HepG2 (cell line): ENCODE data around the gene STRN4. TPM values are rescaled to one million over a fixed set of nuclear protein-coding genes. Genes with fewer than 3 reads are reported as not detected.

Source experiments
- ATAC-seq: fragments of 200-7000 bp; cut with Tn5 transposase; 3 replicates; pipeline ENCODE4 v1.9.1; 2020; ENCODE audit warnings: mild to moderate bottlenecking, moderate library complexity
- BruUV-seq: library from RNA; stranded (reverse); fragments of 400-500 nt; replicated peaks from 2 replicates; lab custom pipeline; 2021; lab: Mats Ljungman, UMichigan
- CTCF ChIA-PET: fragments of 300-600 bp; formaldehyde crosslinking; extraction: SDS; loops from one replicate; lab custom pipeline; 2021; ENCODE audit warnings: low total read pairs, inconsistent platforms, low intra/inter-chr PET ratio; lab: Yijun Ruan, JAX
- POLR2A ChIA-PET: fragments of 350-600 bp; sonication (Branson Sonifier 250); formaldehyde crosslinking; loops from one replicate; lab custom pipeline; 2020; ENCODE audit warnings: antibody characterized with exemption, inconsistent platforms; lab: Yijun Ruan, JAX
- DNase-seq: peaks from one replicate; pipeline ENCODE4 v3.0.0-alpha.2; 2015; ENCODE audit warnings: low spot score
- FAIRE-seq: peaks from 3 replicates; lab custom pipeline; 2011; peaks lifted over from hg19 to GRCh38; lab: Jason Lieb, UNC
- H2AFZ ChIP-seq: one replicate; pipeline ENCODE4 v1.6.1; 2011; ENCODE audit warnings: low read length, inconsistent platforms
- H3K27ac ChIP-seq: fragments of 300-600 bp; 3 replicates; pipeline ENCODE4 v1.8.0; 2011; ENCODE audit warnings: mixed run types, mild to moderate bottlenecking, mixed read lengths, low read length, inconsistent platforms; ENCODE audit not compliant: insufficient read depth; ENCODE audit errors: extremely low read length
- H3K27me3 ChIP-seq, 2 experiments: fragments of 200-600 bp in 1 of 2; 2 replicates in 1 of 2; 3 replicates in 1 of 2; pipeline versions ENCODE4 v1.6.0 to v1.8.0; 2011; ENCODE audit warnings: low read length in 2 of 2, mild to moderate bottlenecking in 2 of 2, moderate library complexity in 2 of 2, inconsistent platforms in 1 of 2; ENCODE audit not compliant: insufficient read depth in 2 of 2, control insufficient read depth in 1 of 2
- H3K36me3 ChIP-seq, 2 experiments: fragments of 200-600 bp in 1 of 2; replicated peaks in 1 of 2; 2 replicates in 1 of 2; 3 replicates in 1 of 2; pipeline versions ENCODE4 v1.5.1 to v1.8.0; 2011; ENCODE audit warnings: low read length in 2 of 2, inconsistent platforms in 1 of 2; ENCODE audit not compliant: insufficient read depth in 2 of 2, control insufficient read depth in 1 of 2
- H3K4me1 ChIP-seq: 2 replicates; pipeline ENCODE4 v1.5.1; 2012; ENCODE audit warnings: low read length, inconsistent platforms; ENCODE audit not compliant: insufficient read depth
- H3K4me2 ChIP-seq: 2 replicates; pipeline ENCODE4 v1.6.0; 2011; ENCODE audit warnings: low read depth, low read length, inconsistent platforms
- H3K4me3 ChIP-seq, 3 experiments: fragments of 200-600 bp in 1 of 3; sonication (generic), shearing (Covaris generic) in 1 of 3; replicated peaks in 1 of 3; 2 replicates each; pipeline ENCODE4 v1.5.1; 2011 to 2016; ENCODE audit warnings: low read length in 3 of 3, inconsistent platforms in 2 of 3, low read depth in 2 of 3, mild to moderate bottlenecking in 2 of 3, control low read depth in 1 of 3, mixed read lengths in 1 of 3; ENCODE audit not compliant: insufficient read depth in 1 of 3
- H3K79me2 ChIP-seq: one replicate; pipeline ENCODE4 v1.6.1; 2011; ENCODE audit warnings: low read length, inconsistent platforms; ENCODE audit not compliant: insufficient read depth
- H3K9ac ChIP-seq: 2 replicates; pipeline ENCODE4 v1.6.0; 2011; ENCODE audit warnings: mild to moderate bottlenecking, low read depth, low read length, inconsistent platforms; ENCODE audit not compliant: insufficient read depth
- H3K9me3 ChIP-seq: 2 replicates; pipeline ENCODE4 v1.5.1; 2012; ENCODE audit warnings: mild to moderate bottlenecking, low read length
- H4K20me1 ChIP-seq: 2 replicates; pipeline ENCODE4 v1.6.0; 2011; ENCODE audit warnings: inconsistent platforms, mild to moderate bottlenecking, low read length, moderate library complexity; ENCODE audit not compliant: insufficient read depth
- CAMTA2 ChIP-seq: sonication (generic); formaldehyde crosslinking; IDR thresholded peaks from 2 replicates; pipeline ENCODE4 v1.4.0; 2020; ENCODE audit warnings: mild to moderate bottlenecking, missing genetic modification reagents, borderline replicate concordance
- PAF1 ChIP-seq: IDR thresholded peaks from 2 replicates; pipeline ENCODE4 v1.6.1; 2016; ENCODE audit warnings: missing genetic modification reagents, missing compliant biosample characterization
- PHF5A ChIP-seq: IDR thresholded peaks from one replicate; pipeline ENCODE4 v1.6.1; 2018; ENCODE audit warnings: low read depth, missing genetic modification reagents; ENCODE audit not compliant: unreplicated experiment
- POLR2G ChIP-seq: fragments of 200-400 bp; formaldehyde crosslinking; IDR thresholded peaks from 2 replicates; pipeline ENCODE4 v1.6.1; 2018; ENCODE audit warnings: mild to moderate bottlenecking, low read depth, low read length, moderate library complexity
- ZNF17 ChIP-seq: sonication (generic); formaldehyde crosslinking; IDR thresholded peaks from 2 replicates; pipeline ENCODE4 v1.5.0; 2020; ENCODE audit warnings: mild to moderate bottlenecking, missing genetic modification reagents
- ZNF841 ChIP-seq: sonication (generic); formaldehyde crosslinking; IDR thresholded peaks from 2 replicates; pipeline ENCODE4 v1.8.1; 2023; ENCODE audit warnings: missing genetic modification reagents, borderline replicate concordance
- WGBS: methylation state at CpG from one replicate; pipeline ENCODE4 v1.1.6; 2017; ENCODE audit warnings: low lambda C conversion rate; 5-methylcytosine and 5-hydroxymethylcytosine counted together
- in situ Hi-C: cut with HindIII; loops from 2 replicates; pipeline ENCODE4 v1.10.0; 2017; ENCODE audit warnings: low pct_unique_long_range_greater_than_20kb; ENCODE audit not compliant: extremely low pct_ligation_motif_present
- intact Hi-C: fragments of 100-400 bp; cut with micrococcal nuclease; formaldehyde crosslinking; loops from one replicate; pipeline ENCODE4 v1.10.0; 2022; ENCODE audit not compliant: unreplicated experiment
- polyA plus RNA-seq, 8 experiments: library from polyadenylated mRNA; depleted of rRNA in 3 of 8; stranded (reverse) in 7 of 8; unstranded in 1 of 8; fragments of >200 nt; fragmentation: Illumina TruSeq in 4 of 8; extraction: Trizol in 4 of 8; gene quantifications; 2 replicates each; pipeline versions ENCODE4 v1.2.1 to v1.2.3, GENCODE V29; 2011 to 2016; ENCODE audit warnings: low read depth in 4 of 8, missing spikeins in 1 of 8, mixed read lengths in 1 of 8; ENCODE audit not compliant: insufficient read depth in 1 of 8
- total RNA-seq, 5 experiments: library from RNA; depleted of rRNA; stranded (reverse); fragments of >200 nt; fragmentation: Illumina TruSeq; extraction: Trizol; gene quantifications; 2 replicates each; pipeline ENCODE4 v1.2.3, GENCODE V29; 2016; ENCODE audit warnings: low read depth in 1 of 5
- TF ChIP-seq, protein P1 (sequence below): sonication (generic); formaldehyde crosslinking; IDR thresholded peaks from 2 replicates; pipeline ENCODE4 v1.4.0; 2020; ENCODE audit warnings: missing genetic modification reagents, borderline replicate concordance

STRN4 gene
- total and polyA plus RNA-seq, 2 of the 13 experiments (the other 11 are each of a cell fraction or from before 2014, with no cell fraction given): 43.1 to 57.3 TPM

DNA sequence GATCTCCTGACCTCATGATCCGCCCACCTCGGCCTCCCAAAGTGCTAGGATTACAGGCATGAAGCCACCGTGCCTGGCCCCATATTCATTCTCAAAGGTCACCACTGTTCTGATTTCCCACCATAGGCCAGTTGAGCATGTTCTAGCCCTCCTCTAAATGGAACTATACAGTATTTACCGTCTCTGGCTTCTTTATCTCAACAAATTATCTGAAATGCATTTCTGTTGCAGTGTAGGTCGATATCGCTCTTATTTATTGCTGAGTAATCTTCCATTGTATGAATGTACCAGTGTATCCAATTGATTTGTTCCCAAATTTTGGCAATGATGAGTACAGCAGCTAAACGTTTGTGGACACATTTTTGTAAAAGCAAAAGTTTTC, 26.8 kb upstream of the STRN4 start:
- TF ChIP-seq CAMTA2 (CRISPR knock-in tag): no peak
- peak; percentile 52 for TF ChIP-seq POLR2G
- no peak for TF ChIP-seq ZNF841
- TF ChIP-seq PAF1: 0 out of 2 replicates have a peak, but pooled peaks have one; percentile 63
- TF ChIP-seq, protein P1, sequence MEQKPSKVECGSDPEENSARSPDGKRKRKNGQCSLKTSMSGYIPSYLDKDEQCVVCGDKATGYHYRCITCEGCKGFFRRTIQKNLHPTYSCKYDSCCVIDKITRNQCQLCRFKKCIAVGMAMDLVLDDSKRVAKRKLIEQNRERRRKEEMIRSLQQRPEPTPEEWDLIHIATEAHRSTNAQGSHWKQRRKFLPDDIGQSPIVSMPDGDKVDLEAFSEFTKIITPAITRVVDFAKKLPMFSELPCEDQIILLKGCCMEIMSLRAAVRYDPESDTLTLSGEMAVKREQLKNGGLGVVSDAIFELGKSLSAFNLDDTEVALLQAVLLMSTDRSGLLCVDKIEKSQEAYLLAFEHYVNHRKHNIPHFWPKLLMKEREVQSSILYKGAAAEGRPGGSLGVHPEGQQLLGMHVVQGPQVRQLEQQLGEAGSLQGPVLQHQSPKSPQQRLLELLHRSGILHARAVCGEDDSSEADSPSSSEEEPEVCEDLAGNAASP: no peak
- TF ChIP-seq ZNF17 (CRISPR knock-in tag): no peak
- no peak for TF ChIP-seq PHF5A (CRISPR knock-in tag)
- Histone ChIP-seq H3K4me1 (peaks cover 49% of the 10 kb centered on the region), H3K9me3 (no peaks in the 10 kb centered on the region), H3K79me2 (no peaks in the 10 kb centered on the region), H4K20me1 (peaks cover 22% of the 10 kb centered on the region; the same call in 1 of the 2 replicates), H3K9ac (no peak overlapping the region), H3K27me3 (no peaks in the 10 kb centered on the region), H2AFZ (no peak overlapping the region), H3K36me3 (peaks cover 15 to 25% of the 10 kb centered on the region in 2 experiments), H3K4me2 (no peak overlapping the region), H3K4me3 (no peak overlapping the region), H3K27ac (no peak overlapping the region)
- no TSS peak for BruUV-seq
- ChIA-PET CTCF (no interaction called here), POLR2A (interaction anchor here (1.0 to 3.0 kb wide), 4 partner anchors 8 to 78 kb away, joined by 4 to 14 read pairs (median 6); partner anchors contain the start of gene AP2S1)
- intact Hi-C loops (loop anchor here (5.0 kb wide), 1 partner anchor 64 kb away; no protein-coding TSS in a partner anchor), in situ Hi-C loops (no loop called here)
- DNase-seq (no peak), FAIRE-seq (no peak), ATAC-seq (no peak)
- 72% methylated on average over 7 of the region's 7 CpGs for WGBS
